H9 (cell line): ENCODE results near the gene DNAH5. TPM values are rescaled to one million over a fixed set of nuclear protein-coding genes. Genes with fewer than 3 reads are reported as not detected.

Source experiments
- DNase-seq: peaks from one replicate; pipeline ENCODE4 v3.0.0-alpha.2; 2017
- H2AFZ ChIP-seq: one replicate; pipeline ENCODE4 v1.6.1; 2013; ENCODE audit warnings: mild to moderate bottlenecking, low read length, control low read depth, moderate library complexity
- H2AK5ac ChIP-seq: 2 replicates; pipeline ENCODE4 v1.6.1; 2013; ENCODE audit warnings: low read length, control low read depth, mixed read lengths; ENCODE audit not compliant: insufficient read length
- H2BK120ac ChIP-seq: one replicate; pipeline ENCODE4 v1.6.1; 2013; ENCODE audit warnings: low read depth, mild to moderate bottlenecking, low read length, control low read depth, inconsistent platforms; ENCODE audit not compliant: poor library complexity, severe bottlenecking
- H2BK12ac ChIP-seq: 2 replicates; pipeline ENCODE4 v1.6.1; 2013; ENCODE audit warnings: low read length, control low read depth, mixed read lengths, low read depth; ENCODE audit not compliant: insufficient read length
- H2BK15ac ChIP-seq: 2 replicates; pipeline ENCODE4 v1.6.1; 2013; ENCODE audit warnings: low read depth, low read length, control low read depth
- H2BK20ac ChIP-seq: one replicate; pipeline ENCODE4 v1.6.1; 2013; ENCODE audit warnings: low read depth, mild to moderate bottlenecking, low read length, control low read depth, inconsistent platforms; ENCODE audit not compliant: poor library complexity, severe bottlenecking
- H2BK5ac ChIP-seq: 2 replicates; pipeline ENCODE4 v1.6.1; 2013; ENCODE audit warnings: low read length, control low read depth, mixed read lengths; ENCODE audit not compliant: insufficient read length
- H3K14ac ChIP-seq: 2 replicates; pipeline ENCODE4 v1.6.1; 2013; ENCODE audit warnings: low read length, control low read depth; ENCODE audit not compliant: insufficient read depth
- H3K18ac ChIP-seq: 2 replicates; pipeline ENCODE4 v1.6.1; 2013; ENCODE audit warnings: low read depth, mild to moderate bottlenecking, mixed read lengths, low read length, control low read depth; ENCODE audit not compliant: insufficient read length
- H3K23ac ChIP-seq: 2 replicates; pipeline ENCODE4 v1.6.1; 2013; ENCODE audit warnings: low read length, control low read depth, mixed read lengths, low read depth; ENCODE audit not compliant: insufficient read length
- H3K23me2 ChIP-seq: 2 replicates; pipeline ENCODE4 v1.6.1; 2013; ENCODE audit warnings: low read depth, mild to moderate bottlenecking, mixed read lengths, low read length, control low read depth; ENCODE audit not compliant: insufficient read length, poor library complexity, severe bottlenecking
- H3K27ac ChIP-seq: 2 replicates; pipeline ENCODE4 v1.5.1; 2013; ENCODE audit warnings: low read length, control low read depth, mixed read lengths, low read depth; ENCODE audit not compliant: insufficient read length
- H3K27me3 ChIP-seq: 2 replicates; pipeline ENCODE4 v1.6.1; 2013; ENCODE audit warnings: low read length, control low read depth, inconsistent platforms; ENCODE audit not compliant: insufficient read depth
- H3K4ac ChIP-seq: 2 replicates; pipeline ENCODE4 v1.6.1; 2013; ENCODE audit warnings: low read depth, mild to moderate bottlenecking, control low read depth, inconsistent platforms, low read length, moderate library complexity
- H3K4me1 ChIP-seq: 2 replicates; pipeline ENCODE4 v1.6.1; 2013; ENCODE audit warnings: low read length, control low read depth, inconsistent platforms; ENCODE audit not compliant: insufficient read depth
- H3K4me2 ChIP-seq: 2 replicates; pipeline ENCODE4 v1.6.1; 2013; ENCODE audit warnings: low read length, control low read depth, mixed read lengths; ENCODE audit not compliant: insufficient read length, insufficient read depth
- H3K56ac ChIP-seq: 2 replicates; pipeline ENCODE4 v1.6.1; 2013; ENCODE audit warnings: low read depth, mild to moderate bottlenecking, mixed read lengths, low read length, control low read depth; ENCODE audit not compliant: insufficient read length
- H3K79me1 ChIP-seq: 2 replicates; pipeline ENCODE4 v1.6.1; 2013; ENCODE audit warnings: low read depth, mild to moderate bottlenecking, moderate library complexity, low read length, control low read depth, inconsistent platforms; ENCODE audit not compliant: insufficient read depth, poor library complexity, severe bottlenecking
- H3K79me2 ChIP-seq: 2 replicates; pipeline ENCODE4 v1.6.1; 2013; ENCODE audit warnings: low read length, control low read depth, inconsistent platforms; ENCODE audit not compliant: insufficient read depth
- H3K9ac ChIP-seq: 2 replicates; pipeline ENCODE4 v1.6.1; 2013; ENCODE audit warnings: low read length, control low read depth, mixed read lengths; ENCODE audit not compliant: insufficient read length; ENCODE audit errors: extremely low read depth
- H3K9me3 ChIP-seq: one replicate; pipeline ENCODE4 v1.6.1; 2013; ENCODE audit warnings: low read depth, low read length, inconsistent platforms; ENCODE audit not compliant: control insufficient read depth
- H3T11ph ChIP-seq: one replicate; pipeline ENCODE4 v1.6.1; 2013; ENCODE audit warnings: mild to moderate bottlenecking, low read length, control low read depth, inconsistent platforms
- H4K20me1 ChIP-seq: one replicate; pipeline ENCODE4 v1.6.1; 2013; ENCODE audit not compliant: control insufficient read depth, insufficient read length, insufficient read depth
- H4K5ac ChIP-seq: 2 replicates; pipeline ENCODE4 v1.6.1; 2013; ENCODE audit warnings: low read depth, mild to moderate bottlenecking, mixed read lengths, low read length, control low read depth; ENCODE audit not compliant: insufficient read length
- H4K8ac ChIP-seq: replicated peaks from 2 replicates; pipeline ENCODE4 v1.6.1; 2013; ENCODE audit warnings: low read length, control low read depth, mixed read lengths, low read depth; ENCODE audit not compliant: insufficient read length
- H4K91ac ChIP-seq: 2 replicates; pipeline ENCODE4 v1.6.1; 2013; ENCODE audit warnings: low read depth, mild to moderate bottlenecking, moderate library complexity, mixed read lengths, low read length, control low read depth; ENCODE audit not compliant: insufficient read length
- H3K27ac Mint-ChIP-seq, 3 experiments: 2 replicates in 2 of 3; 3 replicates in 1 of 3; pipeline ENCODE4 v1.8.0; 2020 to 2021; ENCODE audit warnings: mixed read lengths in 3 of 3, mild to moderate bottlenecking in 1 of 3, moderate library complexity in 1 of 3
- H3K27me3 Mint-ChIP-seq: 2 replicates; pipeline ENCODE4 v1.8.0; 2021; ENCODE audit warnings: low read depth, mild to moderate bottlenecking, moderate library complexity, mixed read lengths
- H3K36me3 Mint-ChIP-seq, 3 experiments: 2 replicates in 2 of 3; 3 replicates in 1 of 3; pipeline ENCODE4 v1.8.0; 2020 to 2021; ENCODE audit warnings: low read depth in 3 of 3, mixed read lengths in 3 of 3; ENCODE audit not compliant: insufficient read depth in 1 of 3
- H3K4me1 Mint-ChIP-seq, 2 experiments: 2 replicates each; pipeline ENCODE4 v1.8.0; 2020; ENCODE audit warnings: mixed read lengths in 2 of 2
- H3K4me3 Mint-ChIP-seq, 2 experiments: 2 replicates in 1 of 2; 3 replicates in 1 of 2; pipeline ENCODE4 v1.8.0; 2020 to 2021; ENCODE audit warnings: mild to moderate bottlenecking in 2 of 2, mixed read lengths in 2 of 2, moderate library complexity in 1 of 2
- H3K9me3 Mint-ChIP-seq, 2 experiments: 2 replicates in 1 of 2; 3 replicates in 1 of 2; pipeline ENCODE4 v1.8.0; 2020; ENCODE audit warnings: mild to moderate bottlenecking in 2 of 2, mixed read lengths in 2 of 2, moderate library complexity in 1 of 2
- CTCF ChIP-seq: fragments of 200-600 bp; sonication (generic); conservative IDR thresholded peaks from 3 replicates; pipeline ENCODE4 v1.8.0; 2021; ENCODE audit warnings: antibody characterized with exemption, mild to moderate bottlenecking
- WGBS: extraction: QIAGEN DNeasy Blood & Tissue Kit; methylation state at CpG from one replicate; pipeline ENCODE4 v1.1.7; 2013; ENCODE audit warnings: missing lambda C conversion rate, low lambda C conversion rate, mixed read lengths; ENCODE audit not compliant: insufficient read length; ENCODE audit errors: extremely low coverage; 5-methylcytosine and 5-hydroxymethylcytosine counted together
- total RNA-seq: library from RNA; stranded (reverse); gene quantifications from 2 replicates; pipeline ENCODE4 v1.2.1, GENCODE V29; 2021

Gene DNAH5
- total RNA-seq, 1 experiment from 2014 or later = 0.50 TPM

GRCh38 chr5:13932561-13932960 is 11.9 kb downstream of the DNAH5 start:
- no peak overlapping the region for H3K4ac ChIP-seq
- peaks cover 0 to 14% (median 2%) of the 10 kb centered on the region in 3 experiments; a peak in 4 of 7 replicates for H3K36me3 Mint-ChIP-seq
- peaks cover 8 to 10% of the 10 kb centered on the region in 2 experiments; a peak in 4 of 5 replicates for H3K9me3 Mint-ChIP-seq
- no peaks in the 10 kb centered on the region for H3K79me1 ChIP-seq
- no peak overlapping the region for H3K14ac ChIP-seq
- H2AFZ ChIP-seq = no peak overlapping the region
- no peak overlapping the region for H3K4me2 ChIP-seq
- H3K27me3 Mint-ChIP-seq = no peaks in the 10 kb centered on the region
- H2BK120ac ChIP-seq = no peak overlapping the region
- H3K9me3 ChIP-seq = no peaks in the 10 kb centered on the region
- H2BK5ac ChIP-seq = no peak overlapping the region
- 0 out of 7 replicates have a peak overlapping the region, but pooled peaks of 1 of the 3 experiments have one; percentile 73 for H3K27ac Mint-ChIP-seq
- H3K79me2 ChIP-seq = no peaks in the 10 kb centered on the region
- no peak overlapping the region for H2BK20ac ChIP-seq
- H2BK12ac ChIP-seq = no peak overlapping the region
- H3T11ph ChIP-seq = no peak overlapping the region
- no peak overlapping the region for H3K23ac ChIP-seq
- no peak overlapping the region for H4K91ac ChIP-seq
- H2AK5ac ChIP-seq = no peak overlapping the region
- no peak overlapping the region for H4K5ac ChIP-seq
- no peak overlapping the region for H3K9ac ChIP-seq
- no peaks in the 10 kb centered on the region for H3K4me1 ChIP-seq
- no peak overlapping the region for H3K56ac ChIP-seq
- no peak overlapping the region for H4K8ac ChIP-seq
- WGBS = no CpG with 5 or more reads among the region's 3 CpGs
- no peaks in the 10 kb centered on the region for H4K20me1 ChIP-seq
- no peaks in the 10 kb centered on the region for H3K23me2 ChIP-seq
- no peak overlapping the region for H3K4me3 Mint-ChIP-seq
- no peak overlapping the region for H2BK15ac ChIP-seq
- H3K4me1 Mint-ChIP-seq = peaks cover 5 to 10% of the 10 kb centered on the region in 2 experiments; a peak in 3 of 4 replicates
- no peaks in the 10 kb centered on the region for H3K27me3 ChIP-seq
- no peak for TF ChIP-seq CTCF
- H3K18ac ChIP-seq = no peak overlapping the region
- no peak for DNase-seq
- no peak overlapping the region for H3K27ac ChIP-seq
